A549 (cell line): ENCODE data around the gene ENPEP.

Experiments used
- BHLHE40 ChIP-seq: IDR thresholded peaks from 2 replicates; pipeline ENCODE4 v1.6.1; 2012; ENCODE audit warnings: low read depth, low read length, inconsistent platforms
- CTCF ChIP-seq: fragments of >200 bp; sonication (Bioruptor Twin); formaldehyde crosslinking; IDR thresholded peaks from 3 replicates; pipeline ENCODE4 v1.5.1; 2016
- FOSL2 ChIP-seq, 2 experiments: fragments of 450-650 bp in 1 of 2; fragments of >200 bp in 1 of 2; sonication (Bioruptor Twin) in 1 of 2; formaldehyde crosslinking; IDR thresholded peaks; 2 replicates each; pipeline versions ENCODE4 v1.5.0 to v1.6.1; 2016 to 2020; ENCODE audit warnings: mild to moderate bottlenecking in 1 of 2, moderate library complexity in 1 of 2
- HMGXB4 ChIP-seq: fragments of 250-450 bp; sonication (Bioruptor Pico); IDR thresholded peaks from 2 replicates; pipeline ENCODE4 v1.5.0; 2021; ENCODE audit warnings: mild to moderate bottlenecking, moderate library complexity, borderline replicate concordance
- MAX ChIP-seq: IDR thresholded peaks from 2 replicates; pipeline ENCODE4 v1.6.1; 2012
- MAZ ChIP-seq: fragments of 150-350 bp; IDR thresholded peaks from 2 replicates; pipeline ENCODE4 v1.6.1; 2014; ENCODE audit warnings: antibody characterized with exemption, low read depth, low read length, borderline replicate concordance
- NFE2L2 ChIP-seq: fragments of 150-350 bp; conservative IDR thresholded peaks from 2 replicates; pipeline ENCODE4 v1.6.1; 2014; ENCODE audit warnings: low read length
- NR3C1 ChIP-seq: fragments of >200 bp; sonication (Bioruptor Twin); formaldehyde crosslinking; IDR thresholded peaks from 3 replicates; pipeline ENCODE4 v1.6.1; 2017
- POLR2A ChIP-seq: IDR thresholded peaks from 2 replicates; pipeline ENCODE4 v1.6.1; 2012; ENCODE audit warnings: mild to moderate bottlenecking, low read length
- RCOR1 ChIP-seq: fragments of 150-350 bp; IDR thresholded peaks from 2 replicates; pipeline ENCODE4 v1.6.1; 2014; ENCODE audit warnings: antibody characterized with exemption, low read length, low read depth
- REST ChIP-seq: fragments of 200-600 bp; sonication (generic); IDR thresholded peaks from 2 replicates; pipeline ENCODE4 v1.6.1; 2016; ENCODE audit warnings: antibody characterized with exemption, mild to moderate bottlenecking, moderate library complexity
- RFX5 ChIP-seq: fragments of 450-650 bp; IDR thresholded peaks from 2 replicates; pipeline ENCODE4 v1.7.1; 2014; ENCODE audit warnings: antibody characterized with exemption, mild to moderate bottlenecking, moderate library complexity
- SMC3 ChIP-seq: fragments of >200 bp; sonication (Bioruptor Twin); formaldehyde crosslinking; IDR thresholded peaks from 3 replicates; pipeline ENCODE4 v1.6.1; 2018; ENCODE audit warnings: inconsistent platforms
- TP53 ChIP-seq: fragments of 250-450 bp; sonication (Bioruptor Pico); IDR thresholded peaks from 2 replicates; pipeline ENCODE4 v1.5.0; 2021; ENCODE audit warnings: mild to moderate bottlenecking, moderate library complexity

GRCh38 chr4:110503270-110504083 is 27.5 kb downstream of the ENPEP start:
- TF ChIP-seq CTCF, result no peak
- TF ChIP-seq SMC3, result no peak
- no peak for TF ChIP-seq REST
- no peak for TF ChIP-seq MAX
- no peak for TF ChIP-seq NR3C1
- TF ChIP-seq NFE2L2, result no peak
- no peak for TF ChIP-seq RFX5
- no peak for TF ChIP-seq RCOR1
- no peak for TF ChIP-seq TP53 (CRISPR knock-in tag)
- TF ChIP-seq BHLHE40, result no peak
- TF ChIP-seq POLR2A, result no peak
- TF ChIP-seq MAZ, result no peak
- TF ChIP-seq FOSL2 (IDR thresholded peaks at IDR 0.05), result no peak
- no peak for TF ChIP-seq FOSL2 (CRISPR knock-in tag; IDR thresholded peaks at IDR 0.05)
- no peak for TF ChIP-seq HMGXB4 (CRISPR knock-in tag)
